GM18858 (cell line): ENCODE results near the gene GPR153.
A peak's percentile ranks its signal among the peaks of the same experiment; 100 is the strongest.
"Not testable (repeated sequence)": the region's sequence is repeated elsewhere in the genome, so short reads cannot be mapped to it uniquely, and the experiment has no call there.

ENCODE experiments used
- ATAC-seq: cut with Tn5 transposase; IDR thresholded peaks from one replicate; pipeline ENCODE4 v1.9.1; 2021; ENCODE audit not compliant: unreplicated experiment

Gene GPR153

DNA sequence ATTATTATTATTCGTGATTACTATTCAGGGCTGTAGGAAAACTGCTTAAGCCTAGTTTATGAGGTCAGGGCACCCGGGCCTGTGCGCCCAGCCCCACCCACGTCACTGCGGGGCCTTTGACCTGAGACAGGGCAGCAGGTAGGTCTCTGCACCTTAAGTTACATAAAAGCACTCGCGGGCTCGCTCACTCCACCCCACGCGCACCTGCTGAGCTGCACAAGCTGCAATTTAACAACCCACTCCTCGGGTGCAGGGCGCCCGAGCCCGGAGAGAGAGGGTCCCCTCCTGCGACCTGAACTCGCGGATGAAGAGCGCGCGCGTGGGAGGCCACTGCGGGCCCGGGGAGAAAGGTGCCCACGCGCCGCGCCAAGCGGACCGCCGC, 25.6 kb downstream of the GPR153 start:
- ATAC-seq, result peak; percentile 18

GRCh38 chr1:6234502-6235295, 26.2 kb downstream of the GPR153 start:
- no peak for ATAC-seq

DNA sequence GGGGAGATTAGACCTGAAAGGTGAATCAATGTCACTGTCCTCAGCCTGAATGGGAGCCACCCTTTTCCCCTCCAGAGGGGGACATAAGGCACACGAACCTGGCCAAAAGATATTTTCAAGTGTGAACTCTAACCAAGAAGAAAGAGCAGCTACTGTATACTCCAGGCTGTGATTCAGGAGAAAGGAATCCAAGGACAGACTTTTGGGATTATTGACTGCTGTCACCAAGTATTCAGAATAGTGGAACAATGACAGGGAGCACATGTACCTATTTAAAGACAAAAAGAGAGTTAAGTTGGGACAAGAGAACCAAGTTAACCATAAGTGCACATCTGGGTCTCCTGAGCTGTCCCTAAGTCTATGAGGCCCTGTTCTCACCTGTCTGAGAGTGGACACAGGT, 27.5 kb downstream of the GPR153 start:
- ATAC-seq, result no peak

DNA sequence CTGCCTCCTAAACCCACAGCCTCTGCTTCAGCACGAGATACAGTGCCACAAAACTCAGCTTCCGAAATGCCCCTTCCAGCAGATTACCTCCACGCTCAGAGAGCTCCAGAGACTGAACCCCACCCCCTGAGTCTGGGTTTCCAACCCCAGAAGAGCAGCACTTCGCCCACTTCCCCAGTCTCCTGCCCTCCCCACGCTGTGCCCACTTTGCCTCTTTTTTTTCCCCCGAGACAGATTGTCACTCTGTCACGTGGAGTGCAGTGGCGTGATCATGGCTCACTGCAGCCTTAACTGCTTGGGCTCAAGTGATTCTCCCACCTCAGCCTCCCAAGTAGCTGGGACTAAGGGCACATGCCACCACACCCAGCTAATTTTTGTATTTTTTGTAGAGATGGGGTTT, 35.2 kb downstream of the GPR153 start:
- ATAC-seq, result no peak

DNA sequence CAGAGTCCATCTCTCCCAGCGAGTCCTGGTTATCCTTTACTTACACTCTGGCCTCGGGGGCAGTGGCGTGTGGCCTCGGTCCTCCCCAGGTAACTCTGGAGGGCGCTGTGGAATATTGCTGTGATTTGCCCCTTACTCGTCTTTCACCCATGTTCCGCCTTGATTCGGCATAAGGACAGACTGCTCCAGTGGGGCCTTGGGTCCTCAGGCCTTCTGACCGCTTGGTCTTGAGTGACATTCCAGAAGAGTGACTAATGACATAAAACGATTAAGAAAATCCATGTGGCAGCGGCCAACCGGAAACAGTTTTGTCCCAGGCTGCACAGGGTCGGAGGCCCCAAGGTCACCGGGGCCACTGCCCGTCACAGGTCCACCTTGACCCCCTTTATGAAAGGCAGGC, 36.2 kb downstream of the GPR153 start:
- no peak for ATAC-seq

GRCh38 chr1:6223617-6224016, 37.3 kb downstream of the GPR153 start:
- no peak for ATAC-seq

DNA sequence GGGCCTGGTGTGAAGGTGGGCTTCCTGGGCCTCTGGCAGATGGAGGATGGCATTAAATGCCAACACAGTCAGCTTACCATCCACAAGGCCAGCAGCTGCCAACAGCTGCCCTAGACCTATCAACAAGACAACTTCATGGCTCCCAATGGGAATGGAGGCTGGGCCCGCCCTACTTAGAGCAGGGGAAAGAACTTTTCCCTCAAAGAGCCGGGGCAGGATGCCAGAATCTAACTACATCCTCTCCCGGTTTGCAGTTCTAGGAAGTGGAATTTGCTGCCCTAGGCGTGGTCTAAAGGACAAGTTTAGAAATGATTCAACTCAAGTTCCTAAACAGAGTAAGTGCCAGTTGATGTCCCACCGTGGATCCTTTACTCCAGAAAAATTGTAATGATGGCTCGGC, 38.3 kb downstream of the GPR153 start:
- ATAC-seq, result no peak

DNA sequence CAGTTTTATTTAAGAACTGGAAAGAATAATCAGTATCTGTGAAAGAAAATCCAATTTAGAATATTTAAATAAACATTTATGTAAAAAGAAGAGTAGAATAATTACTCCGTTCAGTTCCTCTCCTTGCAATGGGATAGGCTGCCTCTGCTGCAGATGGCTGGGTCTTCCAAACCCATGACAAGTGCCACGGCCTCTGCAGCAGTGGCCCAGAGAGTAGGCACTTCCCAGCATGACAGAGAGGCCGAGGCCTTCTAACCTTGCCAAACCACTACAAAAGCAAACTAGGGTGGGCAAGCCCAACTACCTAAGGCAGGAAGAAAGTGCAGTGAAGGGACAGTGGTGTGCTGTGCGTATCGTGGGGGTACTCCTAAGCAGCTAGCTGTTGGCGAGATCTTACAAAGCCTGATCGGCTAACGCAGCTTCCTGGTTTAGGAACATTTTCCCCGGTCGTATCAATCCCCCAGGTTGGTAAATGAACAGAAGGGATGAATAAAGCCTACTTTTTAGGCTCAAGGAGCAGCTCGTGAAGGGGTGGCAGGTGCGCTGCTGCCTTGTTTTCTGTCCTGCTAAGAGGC, 39.6 kb downstream of the GPR153 start:
- ATAC-seq, result no peak

DNA sequence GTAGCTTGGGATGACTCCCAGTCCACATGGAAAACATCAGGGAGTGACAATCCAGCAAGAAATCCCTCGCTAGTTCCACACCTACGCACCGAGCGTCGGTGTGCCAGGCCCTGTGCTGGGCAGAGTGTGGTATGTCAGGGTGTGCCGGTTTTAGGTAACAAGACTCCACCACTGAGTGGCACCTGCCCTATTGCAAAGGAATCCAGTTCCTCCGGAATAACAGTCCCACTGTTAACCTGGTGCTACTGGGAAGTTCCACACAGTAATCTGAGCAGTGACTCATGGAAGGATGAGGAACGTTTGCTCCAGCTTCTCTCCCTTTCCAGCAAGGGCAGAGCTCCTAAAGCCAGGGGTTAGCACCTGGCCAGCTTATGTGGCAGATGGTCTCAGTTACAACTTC, 40.7 kb downstream of the GPR153 start:
- no peak for ATAC-seq

DNA sequence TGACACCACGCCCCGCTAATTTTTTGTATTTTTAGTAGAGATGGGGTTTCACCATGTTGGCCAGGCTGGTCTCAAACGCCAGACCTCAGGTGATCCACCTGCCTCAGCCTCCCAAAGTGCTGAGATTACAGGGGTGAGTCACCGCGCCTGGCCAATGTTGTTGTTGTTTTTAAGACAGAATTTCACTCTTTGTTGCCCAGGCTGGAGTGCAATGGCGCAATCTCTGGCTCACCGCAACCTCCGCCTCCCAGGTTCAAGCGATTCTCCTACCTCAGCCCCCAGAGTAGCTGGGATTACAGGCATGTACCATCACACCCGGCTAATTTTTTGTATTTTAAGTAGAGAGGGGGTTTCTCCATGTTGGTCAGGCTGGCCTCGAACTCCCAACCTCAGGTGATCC, 41.3 kb downstream of the GPR153 start:
- not testable (repeated sequence) for ATAC-seq

DNA sequence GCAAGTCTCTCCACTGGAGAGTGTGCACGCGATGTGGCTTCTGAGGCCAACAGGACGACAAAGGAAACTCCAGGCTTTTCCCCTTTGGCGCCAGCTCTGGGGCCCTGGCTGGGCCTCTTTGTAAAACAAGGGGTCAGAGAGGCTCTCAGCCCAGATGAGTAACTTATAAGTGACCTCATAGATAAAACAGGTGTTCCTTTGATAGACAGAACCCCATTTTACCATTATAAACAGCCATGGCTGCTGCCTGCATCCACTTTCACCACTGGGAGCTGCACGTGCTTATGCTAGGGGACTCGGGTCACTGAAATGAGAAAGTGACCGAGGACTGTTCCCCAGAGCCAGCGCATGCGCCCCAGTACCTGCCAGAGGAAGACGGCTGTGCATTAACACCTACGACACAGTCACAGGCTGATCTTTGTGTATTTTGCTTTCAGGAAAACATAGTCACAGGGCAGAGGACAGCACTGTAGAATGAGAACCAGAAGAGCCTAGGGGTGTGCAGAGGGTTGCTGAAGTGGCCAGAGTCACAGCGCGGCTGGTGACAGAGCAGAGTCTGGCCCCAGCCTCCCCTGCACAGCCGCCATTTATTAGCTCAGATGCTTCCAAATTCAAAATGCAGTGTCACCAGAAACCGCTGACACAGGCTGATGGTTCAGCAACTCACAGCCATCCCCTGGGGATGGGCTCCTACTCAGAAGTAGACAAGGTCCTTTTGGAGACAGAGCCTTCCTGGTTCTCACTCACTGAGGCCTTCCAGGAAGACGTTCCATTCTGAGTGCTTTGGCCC, 42.3 kb downstream of the GPR153 start:
- ATAC-seq, result no peak

- no peak for ATAC-seq
Measured at GRCh38 chr1:6212193-6212959, 48.5 kb downstream of the GPR153 start.

DNA sequence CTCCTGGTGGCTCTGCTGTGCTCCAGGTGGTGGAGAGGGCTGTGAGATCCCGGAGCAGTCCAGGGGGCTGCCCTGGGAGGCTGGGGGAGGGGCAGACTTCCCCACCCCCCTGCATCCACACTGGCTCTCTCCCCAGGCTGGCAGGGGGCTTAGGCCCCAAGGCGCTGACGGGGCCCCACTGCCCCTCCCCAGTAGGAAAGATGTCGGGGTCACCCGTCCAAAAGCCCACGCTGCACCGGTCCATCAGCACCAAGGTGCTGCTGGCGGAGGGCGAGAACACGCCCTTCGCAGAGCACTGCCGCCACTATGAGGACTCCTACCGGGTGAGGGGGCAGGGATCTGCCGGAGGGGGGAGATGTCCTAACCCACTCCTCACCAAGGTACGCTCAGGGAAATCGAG, 49.2 kb downstream of the GPR153 start:
- ATAC-seq, result no peak

DNA sequence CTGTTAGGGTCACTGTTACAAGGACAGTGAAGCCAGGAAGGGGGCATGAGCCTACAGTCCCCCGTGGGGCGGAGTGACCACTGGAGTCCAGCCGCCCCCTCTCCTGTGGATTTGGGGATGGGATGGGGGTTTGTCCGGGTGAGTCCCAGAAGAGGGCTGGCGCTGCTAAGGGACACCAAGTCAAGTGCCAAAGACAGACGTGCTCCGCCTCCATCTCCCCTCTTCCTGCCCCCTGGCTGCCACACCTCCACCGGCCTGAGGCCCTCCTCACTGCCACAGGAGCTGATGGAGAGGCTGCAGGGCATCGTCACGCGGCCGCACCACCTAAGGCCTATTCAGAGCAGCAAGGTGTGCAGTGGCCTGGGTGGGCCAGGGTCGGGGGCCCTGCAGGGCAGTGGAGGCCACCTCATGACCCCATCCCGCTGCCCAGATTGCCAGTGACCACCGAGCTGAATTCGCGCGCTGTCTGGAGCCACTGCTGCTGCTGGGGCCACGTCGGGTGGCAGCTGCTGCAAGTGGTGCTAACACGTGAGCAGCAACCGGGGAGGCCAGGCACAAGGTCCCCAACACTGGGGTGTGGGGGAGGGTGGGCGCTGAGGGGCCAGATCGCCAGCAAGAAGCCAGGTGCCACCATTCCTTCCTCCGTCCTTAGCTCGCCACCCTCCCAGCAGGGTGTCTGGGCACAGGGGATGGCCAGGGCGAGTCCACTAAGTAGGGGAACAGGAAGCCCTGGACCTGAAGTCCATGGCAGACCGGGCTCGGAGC, 50.1 kb downstream of the GPR153 start:
- ATAC-seq, result no peak

DNA sequence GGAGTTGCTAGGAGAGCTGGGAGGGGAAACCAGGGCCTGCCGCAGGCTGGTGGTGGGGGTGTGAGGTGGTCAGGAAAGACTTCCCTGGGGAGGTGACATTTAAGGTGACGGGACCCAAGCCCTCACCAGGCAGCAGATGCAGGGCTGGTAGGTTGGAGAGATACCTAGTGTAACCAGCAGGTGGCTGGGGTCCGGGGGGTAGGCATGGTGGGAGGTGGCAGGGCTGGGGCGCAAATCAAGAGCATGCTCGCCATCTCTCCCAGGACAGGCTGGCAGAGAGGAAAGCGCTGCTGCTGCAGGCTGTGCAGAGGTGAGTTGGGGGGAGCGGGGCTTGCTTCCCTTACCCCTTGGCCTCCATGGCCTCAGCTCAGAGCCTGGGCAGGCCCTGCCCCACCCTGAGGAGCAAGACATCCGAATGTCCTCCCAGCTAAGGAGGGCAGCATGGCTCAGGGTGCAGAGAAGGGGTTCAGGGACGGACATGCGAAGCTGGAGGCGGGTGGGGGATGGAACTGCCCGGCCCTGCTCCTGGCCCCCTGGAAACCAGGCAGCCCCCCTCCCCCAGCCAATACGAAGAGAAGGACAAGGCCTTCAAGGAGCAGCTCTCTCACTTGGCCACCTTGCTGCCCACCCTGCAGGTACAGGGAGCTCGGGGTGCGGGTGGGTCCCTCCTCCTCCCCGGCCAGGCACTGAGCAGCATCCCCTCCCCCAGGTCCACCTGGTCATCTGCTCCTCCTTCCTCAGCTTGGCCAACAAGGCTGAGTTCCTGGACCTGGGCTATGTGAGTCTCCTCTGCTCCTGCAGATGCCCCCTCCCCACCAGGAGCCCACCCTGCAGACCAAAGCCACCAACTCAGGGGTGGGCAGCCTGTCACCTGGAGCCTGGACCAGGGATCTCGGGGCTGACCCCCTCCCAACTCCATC, 51.0 kb downstream of the GPR153 start:
- no peak for ATAC-seq

DNA sequence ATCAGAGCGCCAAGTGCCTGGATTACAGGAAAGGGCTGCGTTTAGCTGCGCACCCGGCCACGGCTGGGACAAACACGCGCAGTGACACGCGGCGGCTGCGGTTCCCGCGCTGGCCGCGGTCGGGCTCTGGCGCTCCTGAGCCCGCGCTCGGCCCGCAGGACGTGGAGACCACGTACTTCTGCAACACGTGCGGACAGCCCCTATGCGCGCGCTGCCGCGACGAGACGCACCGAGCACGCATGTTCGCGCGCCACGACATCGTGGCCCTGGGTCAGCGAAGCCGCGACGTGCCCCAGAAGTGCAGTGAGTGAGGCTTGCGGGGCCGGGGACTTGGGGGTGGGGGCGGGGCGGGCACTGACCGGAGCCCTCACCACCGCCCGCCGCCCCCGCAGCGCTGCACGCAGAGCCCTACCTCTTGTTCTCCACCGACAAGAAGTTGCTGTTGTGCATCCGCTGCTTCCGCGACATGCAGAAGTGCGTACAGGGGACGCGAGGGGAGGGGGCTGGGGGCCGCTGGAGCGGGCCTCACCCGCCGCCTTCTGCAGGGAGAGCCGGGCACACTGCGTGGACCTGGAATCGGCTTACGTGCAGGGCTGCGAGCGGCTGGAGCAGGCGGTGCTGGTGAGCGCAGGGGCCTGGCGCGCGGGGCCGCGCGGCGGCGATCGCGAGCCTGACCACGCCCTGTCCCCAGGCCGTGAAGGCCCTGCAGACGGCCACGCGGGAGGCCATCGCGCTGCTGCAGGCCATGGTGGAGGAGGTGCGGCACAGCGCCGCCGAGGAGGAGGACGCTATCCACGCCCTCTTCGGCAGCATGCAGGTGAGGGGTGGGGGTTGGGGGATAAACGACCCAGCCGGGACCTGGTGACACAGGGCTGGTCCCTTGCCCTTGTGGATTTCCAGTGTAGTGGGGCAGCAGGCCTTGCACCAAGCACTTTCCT, 51.9 kb downstream of the GPR153 start:
- ATAC-seq, result no peak

DNA sequence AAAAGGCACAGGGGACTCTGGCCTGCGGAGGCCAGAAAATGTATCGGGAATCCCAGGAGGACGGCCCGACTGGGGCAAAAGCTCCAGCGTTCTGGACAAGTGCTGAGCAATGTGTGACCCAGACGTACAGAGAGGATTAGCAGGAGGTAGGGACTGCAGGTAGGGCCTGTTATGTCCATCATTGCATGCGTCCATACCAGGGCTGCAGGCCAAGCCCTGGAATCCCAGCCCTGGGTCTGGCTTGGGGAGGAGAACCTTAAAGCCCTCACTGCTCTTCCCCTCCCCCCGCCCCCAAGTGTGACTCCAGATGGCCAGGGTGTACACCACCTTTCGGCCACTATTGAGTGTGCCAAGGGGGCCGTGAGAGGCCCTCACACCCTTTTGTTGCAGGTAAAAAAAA, 53.0 kb downstream of the GPR153 start:
- ATAC-seq, result no peak

DNA sequence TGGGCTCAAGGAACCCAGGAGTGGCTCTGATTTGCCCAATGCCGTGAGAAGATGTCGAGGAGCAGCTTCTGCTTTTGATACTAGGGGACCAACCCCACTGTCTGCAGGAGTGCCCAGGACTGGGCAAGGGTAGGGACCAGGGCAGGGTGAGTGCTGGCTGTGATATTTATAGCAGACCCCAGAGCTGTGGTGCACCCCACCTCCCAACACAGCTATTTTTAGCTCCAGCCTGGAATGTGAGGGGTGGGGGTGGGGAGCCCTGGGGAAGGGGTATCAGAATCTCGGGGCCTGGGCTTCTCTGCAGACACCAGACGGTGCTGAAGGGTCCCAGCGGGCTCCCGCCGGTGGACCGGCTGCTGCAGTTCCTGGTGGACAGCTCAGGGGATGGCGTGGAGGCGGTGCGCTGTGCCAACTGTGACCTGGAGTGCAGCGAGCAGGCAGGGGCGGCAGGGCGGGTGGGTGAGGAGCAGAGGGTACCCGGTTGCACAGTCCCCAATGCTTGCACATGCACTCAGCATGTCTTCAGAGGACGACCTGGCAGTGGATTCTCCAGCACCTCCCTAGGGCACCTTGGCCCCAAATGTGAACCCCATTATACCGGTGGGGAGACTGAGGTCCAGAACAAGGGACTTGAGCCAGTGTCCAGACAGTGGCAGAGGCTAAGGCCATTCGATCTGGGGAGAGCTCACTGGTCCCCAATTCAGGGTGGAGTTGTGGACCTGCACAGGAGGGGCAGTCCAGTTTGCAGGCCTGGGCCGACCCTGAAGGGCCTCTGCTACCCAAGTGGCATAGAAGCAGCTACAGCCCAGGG, 53.6 kb downstream of the GPR153 start:
- no peak for ATAC-seq
